Mucosa of descending colon (tissue), 3 donors: ENCODE results near the gene DUSP12. TPM values are rescaled to one million over a fixed set of nuclear protein-coding genes. Genes with fewer than 3 reads are reported as not detected.

ENCODE experiments used
- ATAC-seq: fragments of 200-7000 bp; cut with Tn5 transposase; one replicate; pipeline ENCODE4 v1.9.1; 2020; ENCODE audit warnings: mild to moderate bottlenecking, moderate library complexity
- DNase-seq, 3 donors: peaks; one replicate each; pipeline ENCODE4 v3.0.0-alpha.2; 2020
- H3K36me3 ChIP-seq: fragments of 200-600 bp; one replicate; pipeline ENCODE4 v1.8.0; 2021; ENCODE audit warnings: low read depth, mild to moderate bottlenecking
- H3K4me1 ChIP-seq: fragments of 200-600 bp; one replicate; pipeline ENCODE4 v1.8.0; 2021; ENCODE audit warnings: low read depth, mild to moderate bottlenecking
- H3K4me3 ChIP-seq: fragments of 200-600 bp; one replicate; pipeline ENCODE4 v1.8.0; 2021; ENCODE audit warnings: mild to moderate bottlenecking
- H3K9me3 ChIP-seq: fragments of 200-600 bp; one replicate; pipeline ENCODE4 v1.8.0; 2021; ENCODE audit warnings: mild to moderate bottlenecking
- intact Hi-C, 2 donors: fragments of 100-400 bp; cut with DNase I in 1 of 2; cut with micrococcal nuclease in 1 of 2; formaldehyde crosslinking; loops; one replicate each; pipeline versions ENCODE4 v1.11.0 to v1.11.1; 2022; cut with DNase I, micrococcal nuclease
- total RNA-seq, 3 donors: library from RNA; stranded (reverse); fragmentation: NEBNext Ultra II Directional in 2 of 3; extraction: Animal tissue kit (Norgen Biotek cat#: 25700) in 2 of 3; gene quantifications; one replicate each; pipeline versions ENCODE4 v1.2.1 to v1.2.4, GENCODE V29; 2021 to 2023
- TF ChIP-seq, protein P1 (sequence below): fragments of 200-600 bp; IDR thresholded peaks from one replicate; pipeline ENCODE4 v1.8.0; 2022; ENCODE audit warnings: antibody characterized with exemption, mild to moderate bottlenecking
- donor health status: DM: no; HTN: no; CAD: no; lungs with moderate emphysema.
- donor health status: DM: no; HTN: no; CAD: no.
- donor health status: DM: no; HTN: yes; CAD: no.

DUSP12 gene
- total RNA-seq, 3 donors from 2014 or later, result 14.3 to 19.5 (median 15.1) TPM

DNA sequence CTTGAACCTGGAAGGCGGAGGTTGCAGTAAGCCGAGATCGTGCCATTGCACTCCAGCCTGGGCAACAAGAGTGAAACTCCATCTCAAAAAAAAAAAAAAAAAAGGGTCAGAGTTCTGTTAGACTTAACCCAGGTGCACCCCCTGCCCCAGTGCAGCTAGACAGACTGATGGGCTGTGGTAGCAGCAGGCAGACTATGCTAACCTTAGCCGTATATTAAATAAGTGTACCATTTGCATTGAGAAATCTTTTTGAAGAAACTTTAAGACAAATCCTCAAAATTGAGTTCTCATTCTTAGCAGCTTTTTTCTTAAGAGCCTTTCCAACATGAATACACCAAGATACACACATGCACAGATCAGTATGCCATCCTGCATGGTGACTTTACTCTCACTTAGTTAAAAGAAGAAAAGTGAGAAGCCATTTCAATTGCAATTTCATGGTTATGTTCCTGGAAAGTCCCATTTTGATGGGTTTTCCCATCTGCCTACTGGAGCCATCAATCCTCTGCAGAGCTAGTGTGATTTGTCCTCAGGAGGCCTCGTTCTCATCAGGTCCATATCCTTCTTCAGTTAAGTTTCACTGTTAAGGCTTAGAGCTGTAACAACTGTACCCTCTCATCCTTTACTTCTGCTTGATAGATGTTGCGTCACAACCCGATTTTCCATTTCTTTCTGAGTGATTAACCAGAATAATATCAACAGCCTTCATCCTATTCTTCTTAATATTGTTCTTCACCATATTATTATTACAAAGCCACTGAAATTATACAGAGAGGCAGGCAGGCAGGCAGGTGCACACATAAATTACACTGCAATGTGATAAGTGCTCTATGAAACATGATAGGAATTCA, 21.0 kb upstream of the DUSP12 start:
- TF ChIP-seq, protein P1, sequence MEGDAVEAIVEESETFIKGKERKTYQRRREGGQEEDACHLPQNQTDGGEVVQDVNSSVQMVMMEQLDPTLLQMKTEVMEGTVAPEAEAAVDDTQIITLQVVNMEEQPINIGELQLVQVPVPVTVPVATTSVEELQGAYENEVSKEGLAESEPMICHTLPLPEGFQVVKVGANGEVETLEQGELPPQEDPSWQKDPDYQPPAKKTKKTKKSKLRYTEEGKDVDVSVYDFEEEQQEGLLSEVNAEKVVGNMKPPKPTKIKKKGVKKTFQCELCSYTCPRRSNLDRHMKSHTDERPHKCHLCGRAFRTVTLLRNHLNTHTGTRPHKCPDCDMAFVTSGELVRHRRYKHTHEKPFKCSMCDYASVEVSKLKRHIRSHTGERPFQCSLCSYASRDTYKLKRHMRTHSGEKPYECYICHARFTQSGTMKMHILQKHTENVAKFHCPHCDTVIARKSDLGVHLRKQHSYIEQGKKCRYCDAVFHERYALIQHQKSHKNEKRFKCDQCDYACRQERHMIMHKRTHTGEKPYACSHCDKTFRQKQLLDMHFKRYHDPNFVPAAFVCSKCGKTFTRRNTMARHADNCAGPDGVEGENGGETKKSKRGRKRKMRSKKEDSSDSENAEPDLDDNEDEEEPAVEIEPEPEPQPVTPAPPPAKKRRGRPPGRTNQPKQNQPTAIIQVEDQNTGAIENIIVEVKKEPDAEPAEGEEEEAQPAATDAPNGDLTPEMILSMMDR, result no peak
- no peaks in the 10 kb centered on the region for H3K36me3 ChIP-seq
- peaks cover 5% of the 10 kb centered on the region for H3K4me1 ChIP-seq
- H3K4me3 ChIP-seq, result no peak overlapping the region
- DNase-seq (no peak), ATAC-seq (no peak)
- H3K9me3 ChIP-seq, result no peaks in the 10 kb centered on the region
- intact Hi-C loops, result no loop called here

DNA sequence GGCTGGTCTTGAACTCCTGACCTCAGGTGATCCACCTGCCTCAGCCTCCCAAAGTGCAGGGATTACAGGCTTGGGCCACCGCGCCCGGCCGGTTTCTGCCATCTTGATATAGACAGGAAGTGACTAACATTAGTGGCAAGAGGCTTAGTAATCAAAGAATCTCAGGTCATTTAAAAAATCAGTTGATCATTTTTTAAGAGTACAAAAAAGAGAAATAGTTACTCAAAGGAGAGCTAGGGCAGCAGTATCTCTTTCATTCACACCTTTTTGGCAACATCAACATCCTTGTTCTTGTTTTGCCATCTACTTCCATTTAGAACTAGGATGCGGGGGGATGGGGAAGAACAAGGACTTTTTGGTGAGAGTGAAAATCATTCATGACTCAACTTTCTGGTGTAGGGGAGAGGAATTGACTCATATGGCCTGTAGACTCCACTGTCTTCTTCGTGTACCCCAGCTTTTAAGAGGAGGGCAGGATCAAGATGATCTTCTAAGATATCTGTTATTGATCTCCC, 19.5 kb upstream of the DUSP12 start:
- H3K9me3 ChIP-seq, result no peaks in the 10 kb centered on the region
- DNase-seq, result no peak
- intact Hi-C loops, result no loop called here
- H3K4me3 ChIP-seq, result no peak overlapping the region
- no peak for ATAC-seq
- no peaks in the 10 kb centered on the region for H3K36me3 ChIP-seq
- TF ChIP-seq, protein P1, result no peak
- H3K4me1 ChIP-seq, result peaks cover 5% of the 10 kb centered on the region

DNA sequence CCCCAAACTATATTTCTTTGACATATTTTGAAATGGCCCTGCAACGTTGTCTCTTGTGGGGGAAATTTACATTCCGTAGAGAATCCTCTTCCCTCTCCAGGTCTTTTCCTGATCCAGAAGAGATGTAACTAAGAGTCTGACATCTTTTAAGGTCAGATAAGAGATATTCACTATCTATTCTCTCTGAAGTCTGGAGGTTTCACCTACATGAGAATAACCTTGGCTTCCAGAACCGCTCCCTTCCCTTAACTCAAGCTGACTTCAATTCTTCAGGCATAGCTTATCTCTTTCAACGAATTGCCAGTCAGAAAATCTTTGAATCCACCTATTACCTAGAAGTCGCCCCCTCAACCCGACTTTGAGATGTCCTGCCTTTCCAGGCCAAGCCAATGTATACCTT, 18.3 kb upstream of the DUSP12 start:
- Histone ChIP-seq H3K36me3 (no peaks in the 10 kb centered on the region), H3K4me1 (peaks cover 5% of the 10 kb centered on the region), H3K9me3 (no peaks in the 10 kb centered on the region), H3K4me3 (no peak overlapping the region)
- ATAC-seq (no peak), DNase-seq (no peak)
- TF ChIP-seq, protein P1, result no peak
- intact Hi-C loops, result no loop called here

DNA sequence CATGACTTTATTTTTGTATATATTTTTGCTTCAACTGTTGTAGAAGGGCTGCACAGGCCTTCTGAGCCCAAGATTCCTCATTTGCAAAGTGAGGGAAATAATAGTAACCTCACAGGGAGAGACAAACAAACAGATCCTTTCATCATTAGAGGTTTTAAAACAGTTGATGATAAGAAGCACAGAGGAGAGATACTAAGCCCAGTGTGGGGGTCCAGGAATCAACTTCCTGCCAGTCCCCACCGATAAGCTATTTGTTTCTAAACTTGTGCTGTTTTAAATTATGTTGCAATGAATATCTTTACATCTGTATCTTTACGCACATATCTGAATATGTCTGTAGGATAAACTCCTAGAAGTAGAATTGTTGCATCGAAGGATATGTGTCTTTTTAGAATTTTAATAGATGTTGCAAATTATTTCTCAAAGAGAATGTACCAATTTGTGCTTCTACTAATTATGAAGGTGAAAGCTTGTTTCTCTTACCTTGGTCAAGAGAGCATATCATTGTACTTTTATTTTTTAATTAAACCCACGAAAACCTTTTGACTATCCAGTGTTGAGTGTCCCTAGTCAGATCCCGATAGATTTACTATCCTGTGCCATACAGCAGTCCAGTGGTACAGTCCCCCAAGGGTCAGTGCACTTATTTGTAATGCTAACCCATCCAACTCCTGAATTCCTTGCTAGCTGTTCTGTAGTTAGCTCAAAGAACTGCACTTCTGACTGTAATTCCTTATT, 17.4 kb upstream of the DUSP12 start:
- no peaks in the 10 kb centered on the region for H3K36me3 ChIP-seq
- no peak overlapping the region for H3K4me3 ChIP-seq
- TF ChIP-seq, protein P1, result no peak
- ATAC-seq (no peak), DNase-seq (no peak)
- intact Hi-C loops, result no loop called here
- H3K9me3 ChIP-seq, result no peaks in the 10 kb centered on the region
- H3K4me1 ChIP-seq, result peaks cover 3% of the 10 kb centered on the region

DNA sequence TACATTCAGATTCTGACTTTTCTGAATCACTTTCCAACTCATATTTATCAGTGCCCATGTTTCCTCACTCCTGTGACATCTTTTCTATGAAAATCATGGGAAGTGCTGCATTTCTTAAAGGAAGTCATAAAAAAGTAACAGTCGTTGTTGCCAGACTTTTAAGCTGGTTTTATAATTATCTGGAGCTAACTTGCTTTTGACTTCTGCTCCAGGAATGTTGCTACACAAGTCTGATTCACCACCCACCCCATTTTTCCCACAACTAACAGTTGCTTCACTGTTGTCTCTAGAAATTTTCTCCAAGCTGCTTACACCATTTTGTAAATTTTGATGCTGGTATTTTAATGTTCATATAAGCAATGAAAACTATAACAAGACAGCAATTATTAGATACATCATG, 16.1 kb upstream of the DUSP12 start:
- Histone ChIP-seq H3K4me3 (no peak overlapping the region), H3K9me3 (no peaks in the 10 kb centered on the region), H3K36me3 (no peaks in the 10 kb centered on the region), H3K4me1 (no peaks in the 10 kb centered on the region)
- DNase-seq, result no peak
- intact Hi-C loops, result no loop called here
- TF ChIP-seq, protein P1, result no peak
- ATAC-seq, result no peak
